H1 (cell line): ENCODE measurements around the gene PDZRN4. TPM values are rescaled to one million over a fixed set of nuclear protein-coding genes. Genes with fewer than 3 reads are reported as not detected.

Experiments used
- CTCF ChIA-PET: fragments of 300-600 bp; sonication (Branson Sonifier 250); formaldehyde crosslinking; loops from one replicate; lab custom pipeline; 2021; ENCODE audit not compliant: partially characterized antibody; lab: Charles Lee
- POLR2A ChIA-PET: fragments of 300-600 bp; sonication (Branson Sonifier 250); formaldehyde crosslinking; loops from one replicate; lab custom pipeline; 2021; ENCODE audit warnings: inconsistent platforms; ENCODE audit not compliant: partially characterized antibody; lab: Charles Lee
- DNase-seq, 2 experiments: peaks; one replicate each; pipeline versions ENCODE4 v3.0.0 to v3.0.0-alpha.2; 2010 to 2022; ENCODE audit warnings: low spot score in 2 of 2, low read depth in 1 of 2, mixed read lengths in 1 of 2
- FAIRE-seq: peaks from 2 replicates; lab custom pipeline; 2011; peaks lifted over from hg19 to GRCh38; lab: Jason Lieb, UNC
- H2AFZ ChIP-seq: 2 replicates; pipeline ENCODE4 v1.8.1; 2012; ENCODE audit warnings: low read length, inconsistent platforms
- H2AK5ac ChIP-seq: 2 replicates; pipeline ENCODE4 v1.6.1; 2013; ENCODE audit warnings: low read depth, low read length
- H2BK120ac ChIP-seq: replicated peaks from 2 replicates; pipeline ENCODE3; 2013; ENCODE audit warnings: low read depth, low read length, inconsistent platforms
- H2BK12ac ChIP-seq: 2 replicates; pipeline ENCODE4 v1.6.1; 2013; ENCODE audit warnings: low read depth, low read length
- H2BK15ac ChIP-seq: 2 replicates; pipeline ENCODE4 v1.6.1; 2013; ENCODE audit warnings: low read length
- H2BK20ac ChIP-seq: 2 replicates; pipeline ENCODE4 v1.6.1; 2013; ENCODE audit warnings: low read length
- H2BK5ac ChIP-seq: 2 replicates; pipeline ENCODE4 v1.6.1; 2013; ENCODE audit warnings: low read depth, low read length
- H3K14ac ChIP-seq: 2 replicates; pipeline ENCODE4 v1.6.1; 2013; ENCODE audit warnings: inconsistent platforms; ENCODE audit not compliant: insufficient read length
- H3K18ac ChIP-seq: 2 replicates; pipeline ENCODE4 v1.6.1; 2013; ENCODE audit warnings: low read length; ENCODE audit errors: extremely low read depth
- H3K23ac ChIP-seq: 2 replicates; pipeline ENCODE4 v1.6.1; 2013; ENCODE audit warnings: inconsistent platforms; ENCODE audit not compliant: insufficient read length
- H3K23me2 ChIP-seq: 2 replicates; pipeline ENCODE4 v1.6.1; 2013; ENCODE audit warnings: low read depth, low read length
- H3K27ac ChIP-seq: 2 replicates; pipeline ENCODE4 v1.6.1; 2011; ENCODE audit warnings: low read depth, low read length, inconsistent platforms
- H3K27me3 ChIP-seq, 4 experiments: replicated peaks in 1 of 4; 1 replicate in 1 of 4; 2 replicates in 3 of 4; pipeline versions ENCODE4 v1.6.1 to v1.8.1; 2011 to 2013; ENCODE audit warnings: low read length in 3 of 4, mild to moderate bottlenecking in 3 of 4, inconsistent platforms in 2 of 4, mixed read lengths in 2 of 4, moderate library complexity in 1 of 4; ENCODE audit not compliant: control insufficient read depth in 3 of 4, insufficient read depth in 3 of 4; ENCODE audit errors: extremely low read depth in 1 of 4
- H3K36me3 ChIP-seq, 4 experiments: 2 replicates each; pipeline versions ENCODE4 v1.6.1 to v1.8.1; 2011 to 2013; ENCODE audit warnings: mild to moderate bottlenecking in 4 of 4, low read length in 3 of 4, moderate library complexity in 2 of 4, control low read depth in 1 of 4, inconsistent platforms in 1 of 4; ENCODE audit not compliant: insufficient read depth in 4 of 4, control insufficient read depth in 2 of 4
- H3K4ac ChIP-seq: replicated peaks from 2 replicates; pipeline ENCODE3; 2013; ENCODE audit warnings: low read length, low read depth, mixed read lengths, inconsistent platforms; ENCODE audit not compliant: insufficient read length
- H3K4me1 ChIP-seq, 4 experiments: replicated peaks in 1 of 4; 1 replicate in 1 of 4; 2 replicates in 3 of 4; pipeline versions ENCODE4 v1.6.1 to v1.8.1; 2011 to 2013; ENCODE audit warnings: low read length in 3 of 4, inconsistent platforms in 2 of 4, mixed read lengths in 1 of 4; ENCODE audit not compliant: insufficient read depth in 4 of 4, control insufficient read depth in 3 of 4
- H3K4me2 ChIP-seq, 2 experiments: 2 replicates each; pipeline versions ENCODE4 v1.6.1 to v1.8.1; 2011 to 2013; ENCODE audit warnings: low read depth in 2 of 2, low read length in 2 of 2, control low read depth in 1 of 2, inconsistent platforms in 1 of 2, mild to moderate bottlenecking in 1 of 2; ENCODE audit not compliant: insufficient read depth in 1 of 2
- H3K4me3 ChIP-seq, 4 experiments: fragments of 200-600, 300-600 bp in 1 of 4; sonication (generic), shearing (Covaris generic), sonication (Bioruptor Twin) in 1 of 4; 2 replicates each; pipeline versions ENCODE4 v1.5.1 to v1.8.1; 2011 to 2016; ENCODE audit warnings: low read length in 4 of 4, low read depth in 3 of 4, control low read depth in 2 of 4, inconsistent platforms in 2 of 4, mild to moderate bottlenecking in 2 of 4, mixed read lengths in 1 of 4, moderate library complexity in 1 of 4; ENCODE audit not compliant: insufficient read depth in 2 of 4; ENCODE audit errors: extremely low read depth in 1 of 4
- H3K56ac ChIP-seq: replicated peaks from 2 replicates; pipeline ENCODE3; 2013; ENCODE audit warnings: low read depth, mild to moderate bottlenecking, mixed read lengths, low read length, inconsistent platforms; ENCODE audit not compliant: insufficient read length
- H3K79me1 ChIP-seq: 2 replicates; pipeline ENCODE4 v1.6.1; 2013; ENCODE audit warnings: low read depth, low read length, control low read depth
- H3K79me2 ChIP-seq, 2 experiments: 2 replicates each; pipeline versions ENCODE4 v1.6.1 to v1.8.1; 2012 to 2013; ENCODE audit warnings: low read length in 2 of 2, mild to moderate bottlenecking in 2 of 2, inconsistent platforms in 1 of 2; ENCODE audit not compliant: insufficient read depth in 2 of 2, control insufficient read depth in 1 of 2
- H3K9ac ChIP-seq, 4 experiments: replicated peaks in 1 of 4; 1 replicate in 1 of 4; 2 replicates in 3 of 4; pipeline versions ENCODE4 v1.6.1 to v1.8.1; 2011 to 2013; ENCODE audit warnings: low read depth in 3 of 4, low read length in 3 of 4, control low read depth in 2 of 4, mild to moderate bottlenecking in 2 of 4, moderate library complexity in 2 of 4, inconsistent platforms in 1 of 4; ENCODE audit errors: extremely low read depth in 1 of 4
- H3K9me3 ChIP-seq, 2 experiments: 2 replicates each; pipeline versions ENCODE4 v1.6.1 to v1.8.1; 2012 to 2013; ENCODE audit warnings: mild to moderate bottlenecking in 2 of 2, moderate library complexity in 2 of 2, control low read depth in 1 of 2, inconsistent platforms in 1 of 2, low read depth in 1 of 2, low read length in 1 of 2, mixed read lengths in 1 of 2; ENCODE audit not compliant: insufficient read depth in 2 of 2
- H4K20me1 ChIP-seq, 2 experiments: replicated peaks in 1 of 2; 2 replicates each; pipeline versions ENCODE3 to v1.8.1; 2011 to 2013; ENCODE audit warnings: inconsistent platforms in 2 of 2, low read length in 2 of 2, mild to moderate bottlenecking in 1 of 2; ENCODE audit not compliant: insufficient read depth in 2 of 2, control insufficient read depth in 1 of 2
- H4K5ac ChIP-seq: 2 replicates; pipeline ENCODE4 v1.6.1; 2013; ENCODE audit warnings: low read length, low read depth, mixed read lengths, inconsistent platforms; ENCODE audit not compliant: insufficient read length
- H4K8ac ChIP-seq: 2 replicates; pipeline ENCODE4 v1.8.0; 2013; ENCODE audit warnings: mild to moderate bottlenecking, moderate library complexity, low read length, inconsistent platforms; ENCODE audit not compliant: insufficient read depth; ENCODE audit errors: extremely low read depth
- H4K91ac ChIP-seq: replicated peaks from 2 replicates; pipeline ENCODE3; 2013; ENCODE audit warnings: low read length, mixed read lengths, inconsistent platforms; ENCODE audit not compliant: insufficient read length
- BCL11A ChIP-seq, 2 experiments: IDR thresholded peaks; one replicate each; pipeline ENCODE4 v1.6.1; 2011; ENCODE audit warnings: low read depth in 2 of 2, low read length in 2 of 2, mild to moderate bottlenecking in 2 of 2
- CEBPB ChIP-seq: IDR thresholded peaks from 2 replicates; pipeline ENCODE4 v1.6.1; 2012; ENCODE audit warnings: low read depth, low read length
- CREB1 ChIP-seq: IDR thresholded peaks from 2 replicates; pipeline ENCODE4 v1.6.1; 2012; ENCODE audit warnings: inconsistent platforms
- EGR1 ChIP-seq: IDR thresholded peaks from 2 replicates; pipeline ENCODE4 v1.6.1; 2011; ENCODE audit warnings: low read depth, low read length, borderline replicate concordance
- GTF2F1 ChIP-seq: IDR thresholded peaks from 2 replicates; pipeline ENCODE4 v1.6.1; 2012; ENCODE audit warnings: low read depth, low read length, improper control_type of control experiment, borderline replicate concordance
- HDAC2 ChIP-seq, 2 experiments: fragments of 300-600 bp in 1 of 2; sonication (generic) in 1 of 2; IDR thresholded peaks; 2 replicates each; pipeline ENCODE4 v1.6.1; 2011 to 2012; ENCODE audit warnings: low read depth in 2 of 2, low read length in 2 of 2, mild to moderate bottlenecking in 2 of 2, moderate library complexity in 2 of 2, borderline replicate concordance in 1 of 2, inconsistent platforms in 1 of 2
- KDM4A ChIP-seq: IDR thresholded peaks from one replicate; pipeline ENCODE4 v1.7.1; 2012; ENCODE audit warnings: low read depth, mild to moderate bottlenecking, moderate library complexity, low read length, inconsistent platforms; ENCODE audit not compliant: severe bottlenecking
- MAX ChIP-seq: IDR thresholded peaks from 2 replicates; pipeline ENCODE4 v1.6.1; 2012; ENCODE audit warnings: inconsistent platforms
- POLR2A ChIP-seq, 2 experiments: IDR thresholded peaks; 1 replicate in 1 of 2; 2 replicates in 1 of 2; pipeline ENCODE4 v1.6.1; 2011; ENCODE audit warnings: low read depth in 2 of 2, low read length in 2 of 2, mild to moderate bottlenecking in 2 of 2; ENCODE audit errors: control extremely low read depth in 1 of 2
- POLR2AphosphoS5 ChIP-seq: IDR thresholded peaks from 2 replicates; pipeline ENCODE4 v1.6.1; 2011; ENCODE audit warnings: low read depth, low read length
- POU5F1 ChIP-seq: IDR thresholded peaks from 2 replicates; pipeline ENCODE4 v1.6.1; 2011; ENCODE audit warnings: low read depth, mild to moderate bottlenecking, low read length, moderate library complexity
- RBBP5 ChIP-seq: IDR thresholded peaks from 2 replicates; pipeline ENCODE4 v1.7.1; 2012; ENCODE audit warnings: low read depth, mild to moderate bottlenecking, inconsistent platforms, low read length, moderate library complexity, borderline replicate concordance
- SAP30 ChIP-seq: fragments of 300-600 bp; sonication (generic); IDR thresholded peaks from 2 replicates; pipeline ENCODE4 v1.7.1; 2012; ENCODE audit warnings: low read length, moderate library complexity, mild to moderate bottlenecking, inconsistent platforms; ENCODE audit not compliant: insufficient read depth, insufficient replicate concordance
- SIX5 ChIP-seq: IDR thresholded peaks from 2 replicates; pipeline ENCODE4 v1.6.1; 2011; ENCODE audit warnings: mild to moderate bottlenecking, low read depth, low read length
- TAF1 ChIP-seq: IDR thresholded peaks from 2 replicates; pipeline ENCODE4 v1.6.1; 2011; ENCODE audit warnings: mild to moderate bottlenecking, low read depth, low read length
- WGBS, 2 experiments: shearing (Covaris generic) in 1 of 2; methylation state at CpG; one replicate each; pipeline versions ENCODE4 v1.1.6 to v1.1.7; 2013 to 2015; ENCODE audit warnings: low lambda C conversion rate in 2 of 2, mixed read lengths in 2 of 2, inconsistent platforms in 1 of 2, low coverage in 1 of 2, missing lambda C conversion rate in 1 of 2; ENCODE audit not compliant: insufficient replicate concordance in 2 of 2, insufficient coverage in 1 of 2, insufficient read length in 1 of 2; ENCODE audit errors: extremely low coverage in 1 of 2, missing lambda C conversion rate in 1 of 2; 5-methylcytosine and 5-hydroxymethylcytosine counted together
- polyA plus RNA-seq, 7 experiments: library from polyadenylated mRNA; depleted of rRNA in 3 of 7; stranded (reverse) in 5 of 7; unstranded in 2 of 7; fragments of >200 nt in 5 of 7; fragments of 200-250 nt in 2 of 7; gene quantifications; 1 replicate in 5 of 7; 2 replicates in 1 of 7; 4 replicates in 1 of 7; pipeline versions ENCODE4 v1.2.1 to v1.2.3, GENCODE V29; 2011 to 2013; ENCODE audit warnings: missing spikeins in 2 of 7, mixed read lengths in 2 of 7
- total RNA-seq: library from RNA; stranded (reverse); fragmentation: NEBNext Ultra II Directional; extraction: Animal tissue kit (Norgen Biotek cat#: 25700); gene quantifications from 2 replicates; pipeline ENCODE4 v1.2.1, GENCODE V29; 2021

PDZRN4 gene
- total and polyA plus RNA-seq, 2 of the 8 experiments (the other 6 are each of a cell fraction or from before 2014, with no cell fraction given): not detected

- no peak overlapping the region for H3K23ac ChIP-seq
- no peak overlapping the region for H3K27ac ChIP-seq
- no peak for DNase-seq
- POLR2A ChIA-PET: no interaction called here
- no peak overlapping the region for H3K9ac ChIP-seq
- no peak overlapping the region for H2BK5ac ChIP-seq
- H4K8ac ChIP-seq: no peak overlapping the region
- CTCF ChIA-PET: interaction anchor here (2.0 kb wide), 1 partner anchor 16 kb away, joined by 6 read pairs; no protein-coding TSS in a partner anchor
- no peak overlapping the region for H2BK20ac ChIP-seq
- H3K27me3 ChIP-seq: no peaks in the 10 kb centered on the region
- peaks cover 0 to 2% (median 0%) of the 10 kb centered on the region in 4 experiments; a peak in 2 of 7 replicates for H3K4me1 ChIP-seq
- FAIRE-seq: no peak
- H3K23me2 ChIP-seq: no peaks in the 10 kb centered on the region
- no peaks in the 10 kb centered on the region for H3K36me3 ChIP-seq
- H2BK15ac ChIP-seq: no peak overlapping the region
- no peak overlapping the region for H2BK120ac ChIP-seq
- no peaks in the 10 kb centered on the region for H3K79me1 ChIP-seq
- H3K9me3 ChIP-seq: no peaks in the 10 kb centered on the region
- 81% methylated on average over 1 of the region's 1 CpG; no CpG with 5 or more reads in 1 of the 2 experiments for WGBS, 2 experiments
- no peak overlapping the region for H3K4me3 ChIP-seq
- H3K14ac ChIP-seq: no peak overlapping the region
- no peak overlapping the region for H2AFZ ChIP-seq
- H4K20me1 ChIP-seq: no peaks in the 10 kb centered on the region
- no peak overlapping the region for H3K4ac ChIP-seq
- H3K18ac ChIP-seq: no peak overlapping the region
- no peak overlapping the region for H3K4me2 ChIP-seq
- H4K91ac ChIP-seq: no peak overlapping the region
- H2AK5ac ChIP-seq: no peak overlapping the region
- H3K56ac ChIP-seq: no peak overlapping the region
- no peak overlapping the region for H2BK12ac ChIP-seq
- H3K79me2 ChIP-seq: no peaks in the 10 kb centered on the region
- H4K5ac ChIP-seq: no peak overlapping the region
- TF ChIP-seq SIX5 (no peak), POU5F1 (no peak), CEBPB (no peak), EGR1 (no peak), HDAC2 (IDR thresholded peaks at IDR 0.05; ENCODE audit: borderline replicate concordance in 1 of 2, low read depth in 2 of 2, low read length in 2 of 2) (no peak), TAF1 (no peak), KDM4A (no peak), POLR2A (IDR thresholded peaks at IDR 0.05; ENCODE audit: control extremely low read depth in 1 of 2, low read depth in 2 of 2, low read length in 2 of 2) (no peak), BCL11A (IDR thresholded peaks at IDR 0.05; ENCODE audit: low read depth in 2 of 2, low read length in 2 of 2) (no peak), CREB1 (no peak), POLR2AphosphoS5 (no peak), RBBP5 (no peak), SAP30 (no peak), MAX (no peak), GTF2F1 (no peak)
Observed at GRCh38 chr12:41206298-41206697, 18.2 kb downstream of the PDZRN4 start.
